Tibial nerve (tissue), 3 donors: ENCODE results near the gene ELP4.

ENCODE experiments used
- POLR2A ChIP-seq, 2 donors: fragments of 450-650 bp; IDR thresholded peaks; one replicate each; pipeline ENCODE4 v1.6.1; 2017; ENCODE audit warnings: antibody characterized with exemption in 2 of 2, mild to moderate bottlenecking in 2 of 2, moderate library complexity in 2 of 2
- TF ChIP-seq, protein P1 (sequence below), 5 experiments: fragments of 200-600 bp in 3 of 5; fragments of 450-650 bp in 2 of 5; sonication (generic) in 3 of 5; IDR thresholded peaks; one replicate each; pipeline ENCODE4 v1.5.1; 2016 to 2019; ENCODE audit warnings: antibody characterized with exemption in 5 of 5, mild to moderate bottlenecking in 3 of 5, moderate library complexity in 2 of 5

DNA sequence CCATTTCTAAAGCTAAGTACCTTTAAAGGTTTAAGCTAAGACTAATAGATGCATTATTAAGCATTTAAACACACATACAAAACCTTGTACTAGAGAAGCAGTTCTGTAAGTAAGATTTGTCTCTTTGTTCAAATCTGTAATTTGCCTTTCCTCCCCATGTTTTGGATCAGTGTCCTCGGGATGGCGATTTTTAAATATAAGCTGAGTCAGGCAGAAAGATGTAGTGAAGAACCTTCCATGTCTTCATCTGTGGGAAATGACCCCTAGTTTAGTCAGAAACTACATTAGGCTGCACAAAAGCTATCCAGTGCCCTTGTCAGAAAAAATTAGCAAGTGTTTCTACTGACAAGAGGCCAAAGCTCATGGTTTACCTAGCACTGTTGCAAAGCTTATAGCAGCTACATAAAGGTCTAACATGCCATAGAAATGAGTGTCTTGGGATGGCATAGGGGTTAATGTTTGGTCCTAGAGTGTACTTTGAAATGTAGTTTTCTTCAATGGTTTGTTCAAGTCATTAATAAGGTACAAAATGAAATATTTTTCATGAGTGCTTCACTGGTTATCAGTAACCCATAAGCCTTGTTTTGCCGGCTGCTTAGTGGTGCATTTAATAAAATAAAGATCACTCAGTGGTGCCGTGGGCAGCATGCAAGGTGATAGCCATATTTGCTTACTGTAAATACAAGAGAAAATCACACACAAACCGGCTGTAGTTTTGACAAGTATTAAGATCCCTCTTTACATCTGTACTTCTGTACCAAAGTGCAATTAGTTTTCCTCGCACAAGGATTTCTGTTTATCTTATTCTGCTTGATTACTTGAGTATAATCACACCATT is 139.8 kb downstream of the ELP4 start:
- TF ChIP-seq, protein P1, sequence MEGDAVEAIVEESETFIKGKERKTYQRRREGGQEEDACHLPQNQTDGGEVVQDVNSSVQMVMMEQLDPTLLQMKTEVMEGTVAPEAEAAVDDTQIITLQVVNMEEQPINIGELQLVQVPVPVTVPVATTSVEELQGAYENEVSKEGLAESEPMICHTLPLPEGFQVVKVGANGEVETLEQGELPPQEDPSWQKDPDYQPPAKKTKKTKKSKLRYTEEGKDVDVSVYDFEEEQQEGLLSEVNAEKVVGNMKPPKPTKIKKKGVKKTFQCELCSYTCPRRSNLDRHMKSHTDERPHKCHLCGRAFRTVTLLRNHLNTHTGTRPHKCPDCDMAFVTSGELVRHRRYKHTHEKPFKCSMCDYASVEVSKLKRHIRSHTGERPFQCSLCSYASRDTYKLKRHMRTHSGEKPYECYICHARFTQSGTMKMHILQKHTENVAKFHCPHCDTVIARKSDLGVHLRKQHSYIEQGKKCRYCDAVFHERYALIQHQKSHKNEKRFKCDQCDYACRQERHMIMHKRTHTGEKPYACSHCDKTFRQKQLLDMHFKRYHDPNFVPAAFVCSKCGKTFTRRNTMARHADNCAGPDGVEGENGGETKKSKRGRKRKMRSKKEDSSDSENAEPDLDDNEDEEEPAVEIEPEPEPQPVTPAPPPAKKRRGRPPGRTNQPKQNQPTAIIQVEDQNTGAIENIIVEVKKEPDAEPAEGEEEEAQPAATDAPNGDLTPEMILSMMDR (IDR thresholded peaks at IDR 0.05): no peak
- no peak for TF ChIP-seq POLR2A (IDR thresholded peaks at IDR 0.05)
